ENCODE results near the gene ATP13A3. TPM values are rescaled to one million over a fixed set of nuclear protein-coding genes. Genes with fewer than 3 reads are reported as not detected.

Gene ATP13A3
- total and polyA plus RNA-seq, 4 donors = 38.2 to 149 (median 97.2) TPM

- no peak overlapping the region for H3K4me3 ChIP-seq (ENCODE audit: low read depth, low read length)
Measured at GRCh38 chr3:194390835-194391234, 96.0 kb downstream of the ATP13A3 start.

GRCh38 chr3:194389269-194389668, 97.5 kb downstream of the ATP13A3 start:
- Histone ChIP-seq H3K36me3 (ENCODE audit: control insufficient read depth, insufficient read depth, low read length) (no peaks in the 10 kb centered on the region), H3K9me3 (ENCODE audit: control insufficient read depth, insufficient read depth, low read length) (peaks cover 5% of the 10 kb centered on the region)
- 83% methylated on average over 7 of the region's 8 CpGs for WGBS (ENCODE audit: insufficient coverage)

More at GRCh38 chr3:194390835-194391234, 96.0 kb downstream of the ATP13A3 start:
- peaks cover 4% of the 10 kb centered on the region for H3K4me1 ChIP-seq (ENCODE audit: control insufficient read depth, insufficient read depth, low read length)
- no peaks in the 10 kb centered on the region for H3K36me3 ChIP-seq (ENCODE audit: control insufficient read depth, insufficient read depth, low read length)
- peaks cover 5% of the 10 kb centered on the region for H3K9me3 ChIP-seq (ENCODE audit: control insufficient read depth, insufficient read depth, low read length)
- H3K27ac ChIP-seq (ENCODE audit: low read depth, low read length) = no peak overlapping the region
- H3K27me3 ChIP-seq (ENCODE audit: control insufficient read depth, insufficient read depth, low read length) = peaks cover 6% of the 10 kb centered on the region
- no peak for DNase-seq (ENCODE audit: low read depth in 4 of 6, low spot score in 6 of 6)

GRCh38 chr3:194387926-194388418, 98.8 kb downstream of the ATP13A3 start:
- Histone ChIP-seq H3K27ac (ENCODE audit: low read depth, low read length) (no peak overlapping the region), H3K9me3 (ENCODE audit: control insufficient read depth, insufficient read depth, low read length) (peaks cover 5% of the 10 kb centered on the region), H3K4me3 (ENCODE audit: low read depth, low read length) (no peak overlapping the region), H3K36me3 (ENCODE audit: control insufficient read depth, insufficient read depth, low read length) (no peaks in the 10 kb centered on the region), H3K27me3 (ENCODE audit: control insufficient read depth, insufficient read depth, low read length) (no peaks in the 10 kb centered on the region), H3K4me1 (ENCODE audit: control insufficient read depth, insufficient read depth, low read length) (peaks cover under 1% of the 10 kb centered on the region)
- WGBS (ENCODE audit: insufficient coverage) = 94% methylated on average over 2 of the region's 8 CpGs
- no peak for DNase-seq (ENCODE audit: low read depth in 4 of 6, low spot score in 6 of 6)

More at GRCh38 chr3:194389269-194389668, 97.5 kb downstream of the ATP13A3 start:
- Histone ChIP-seq H3K4me1 (ENCODE audit: control insufficient read depth, insufficient read depth, low read length) (no peaks in the 10 kb centered on the region), H3K4me3 (ENCODE audit: low read depth, low read length) (no peak overlapping the region), H3K27me3 (ENCODE audit: control insufficient read depth, insufficient read depth, low read length) (no peaks in the 10 kb centered on the region), H3K27ac (ENCODE audit: low read depth, low read length) (no peak overlapping the region)
- DNase-seq (ENCODE audit: low read depth in 4 of 6, low spot score in 6 of 6) = no peak

DNA sequence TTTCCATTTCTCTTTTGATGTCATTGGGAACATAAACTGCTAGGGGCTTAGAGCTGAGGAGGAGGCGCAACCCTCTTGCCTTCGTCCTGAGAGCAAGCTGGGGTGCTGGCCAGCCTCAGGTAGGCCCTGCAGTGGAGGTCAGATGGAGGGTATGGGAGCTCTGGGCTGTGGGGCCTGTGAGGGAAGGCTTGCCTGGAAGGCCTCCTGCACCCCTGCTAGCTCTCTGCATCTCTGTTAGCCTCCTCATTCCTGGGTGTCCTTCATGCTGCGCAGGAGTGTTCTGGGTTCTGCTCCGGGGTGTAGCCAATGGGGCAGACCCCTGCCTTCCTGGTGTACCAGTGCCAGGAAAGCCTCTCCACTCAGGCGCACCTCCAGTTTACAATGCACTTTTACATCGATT, 99.5 kb downstream of the ATP13A3 start:
- DNase-seq (ENCODE audit: low read depth in 4 of 6, low spot score in 6 of 6) = no peak
- H3K36me3 ChIP-seq (ENCODE audit: control insufficient read depth, insufficient read depth, low read length) = no peaks in the 10 kb centered on the region
- H3K27me3 ChIP-seq (ENCODE audit: control insufficient read depth, insufficient read depth, low read length) = no peaks in the 10 kb centered on the region
- H3K4me3 ChIP-seq (ENCODE audit: low read depth, low read length) = no peak overlapping the region
- H3K9me3 ChIP-seq (ENCODE audit: control insufficient read depth, insufficient read depth, low read length) = peaks cover 5% of the 10 kb centered on the region
- WGBS (ENCODE audit: insufficient coverage) = 97% methylated on average over 6 of the region's 6 CpGs
- no peak overlapping the region for H3K27ac ChIP-seq (ENCODE audit: low read depth, low read length)
- H3K4me1 ChIP-seq (ENCODE audit: control insufficient read depth, insufficient read depth, low read length) = peaks cover 7% of the 10 kb centered on the region

DNA sequence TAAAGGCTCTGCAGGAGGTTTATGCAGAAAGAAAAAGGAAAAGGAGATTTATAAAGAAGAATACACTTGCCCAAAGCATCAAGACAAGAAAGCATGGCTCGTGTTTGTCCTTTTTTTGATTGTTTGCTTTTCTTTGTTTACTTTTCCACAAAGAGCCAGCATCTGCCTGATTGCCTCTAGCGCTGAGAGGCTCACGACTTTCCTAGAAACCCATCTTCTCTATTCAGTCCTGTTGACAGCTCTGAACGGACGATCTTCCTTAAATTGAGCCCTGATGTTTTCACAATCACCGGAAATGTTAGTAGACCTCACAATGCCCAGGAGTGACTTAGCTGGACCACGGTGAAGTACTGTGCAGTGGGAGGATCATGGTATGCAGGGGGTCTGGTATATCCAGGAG, 100.2 kb downstream of the ATP13A3 start:
- Histone ChIP-seq H3K4me3 (ENCODE audit: low read depth, low read length) (no peak overlapping the region), H3K4me1 (ENCODE audit: control insufficient read depth, insufficient read depth, low read length) (peaks cover 10% of the 10 kb centered on the region), H3K27ac (ENCODE audit: low read depth, low read length) (no peak overlapping the region), H3K36me3 (ENCODE audit: control insufficient read depth, insufficient read depth, low read length) (no peaks in the 10 kb centered on the region), H3K9me3 (ENCODE audit: control insufficient read depth, insufficient read depth, low read length) (peaks cover 5% of the 10 kb centered on the region), H3K27me3 (ENCODE audit: control insufficient read depth, insufficient read depth, low read length) (no peaks in the 10 kb centered on the region)
- no peak for DNase-seq (ENCODE audit: low read depth in 4 of 6, low spot score in 6 of 6)
- 48% methylated on average over 2 of the region's 7 CpGs for WGBS (ENCODE audit: insufficient coverage)

- 86% methylated on average over 13 of the region's 15 CpGs for WGBS (ENCODE audit: insufficient coverage)
- peaks cover 16% of the 10 kb centered on the region for H3K4me1 ChIP-seq (ENCODE audit: control insufficient read depth, insufficient read depth, low read length)
- H3K27me3 ChIP-seq (ENCODE audit: control insufficient read depth, insufficient read depth, low read length) = no peaks in the 10 kb centered on the region
- no peak overlapping the region for H3K27ac ChIP-seq (ENCODE audit: low read depth, low read length)
- H3K4me3 ChIP-seq (ENCODE audit: low read depth, low read length) = no peak overlapping the region
- DNase-seq (ENCODE audit: low read depth in 4 of 6, low spot score in 6 of 6) = no peak
- H3K9me3 ChIP-seq (ENCODE audit: control insufficient read depth, insufficient read depth, low read length) = peaks cover 5% of the 10 kb centered on the region
- no peaks in the 10 kb centered on the region for H3K36me3 ChIP-seq (ENCODE audit: control insufficient read depth, insufficient read depth, low read length)
Measured at GRCh38 chr3:194386066-194386465, 100.7 kb downstream of the ATP13A3 start.

GRCh38 chr3:194384569-194385001, 102.2 kb downstream of the ATP13A3 start:
- Histone ChIP-seq H3K27ac (ENCODE audit: low read depth, low read length) (no peak overlapping the region), H3K9me3 (ENCODE audit: control insufficient read depth, insufficient read depth, low read length) (peaks cover 2% of the 10 kb centered on the region), H3K27me3 (ENCODE audit: control insufficient read depth, insufficient read depth, low read length) (no peaks in the 10 kb centered on the region), H3K4me1 (ENCODE audit: control insufficient read depth, insufficient read depth, low read length) (peaks cover 19% of the 10 kb centered on the region), H3K4me3 (ENCODE audit: low read depth, low read length) (no peak overlapping the region), H3K36me3 (ENCODE audit: control insufficient read depth, insufficient read depth, low read length) (no peaks in the 10 kb centered on the region)
- DNase-seq (ENCODE audit: low read depth in 4 of 6, low spot score in 6 of 6) = no peak
- 94% methylated on average over 9 of the region's 12 CpGs for WGBS (ENCODE audit: insufficient coverage)

DNA sequence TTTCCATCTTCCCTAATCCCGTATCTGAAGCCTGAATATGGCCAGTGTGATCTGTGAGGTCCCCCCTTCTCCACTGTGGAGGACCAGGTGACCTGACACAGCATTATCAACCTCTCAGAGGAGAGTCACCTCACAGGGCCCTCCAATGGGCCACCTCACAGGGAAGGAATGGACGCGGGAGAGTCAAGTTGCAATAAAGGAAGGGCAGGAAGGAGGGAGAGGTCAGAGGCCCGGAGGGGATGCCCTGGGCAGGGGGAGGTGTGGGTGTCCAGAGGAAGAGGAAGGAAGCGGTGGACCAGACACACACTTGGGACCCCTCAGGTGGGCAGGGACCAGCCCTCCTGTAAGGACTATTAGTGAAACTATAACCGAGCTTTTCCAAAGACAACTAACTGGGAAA, 102.6 kb downstream of the ATP13A3 start:
- no peak overlapping the region for H3K4me3 ChIP-seq (ENCODE audit: low read depth, low read length)

GRCh38 chr3:194383276-194383940, 103.4 kb downstream of the ATP13A3 start:
- Histone ChIP-seq H3K36me3 (ENCODE audit: control insufficient read depth, insufficient read depth, low read length) (no peaks in the 10 kb centered on the region), H3K4me3 (ENCODE audit: low read depth, low read length) (no peak overlapping the region), H3K9me3 (ENCODE audit: control insufficient read depth, insufficient read depth, low read length) (no peaks in the 10 kb centered on the region), H3K27me3 (ENCODE audit: control insufficient read depth, insufficient read depth, low read length) (no peaks in the 10 kb centered on the region), H3K4me1 (ENCODE audit: control insufficient read depth, insufficient read depth, low read length) (peaks cover 19% of the 10 kb centered on the region), H3K27ac (ENCODE audit: low read depth, low read length) (no peak overlapping the region)
- DNase-seq (ENCODE audit: low read depth in 4 of 6, low spot score in 6 of 6) = no peak
- 85% methylated on average over 12 of the region's 14 CpGs for WGBS (ENCODE audit: insufficient coverage)

More for the DNA sequence above, 102.6 kb downstream of the ATP13A3 start:
- Histone ChIP-seq H3K9me3 (ENCODE audit: control insufficient read depth, insufficient read depth, low read length) (peaks cover under 1% of the 10 kb centered on the region), H3K27me3 (ENCODE audit: control insufficient read depth, insufficient read depth, low read length) (no peaks in the 10 kb centered on the region), H3K36me3 (ENCODE audit: control insufficient read depth, insufficient read depth, low read length) (no peaks in the 10 kb centered on the region), H3K27ac (ENCODE audit: low read depth, low read length) (no peak overlapping the region), H3K4me1 (ENCODE audit: control insufficient read depth, insufficient read depth, low read length) (peaks cover 19% of the 10 kb centered on the region)
- DNase-seq (ENCODE audit: low read depth in 4 of 6, low spot score in 6 of 6) = no peak
- 69% methylated on average over 5 of the region's 6 CpGs for WGBS (ENCODE audit: insufficient coverage)

DNA sequence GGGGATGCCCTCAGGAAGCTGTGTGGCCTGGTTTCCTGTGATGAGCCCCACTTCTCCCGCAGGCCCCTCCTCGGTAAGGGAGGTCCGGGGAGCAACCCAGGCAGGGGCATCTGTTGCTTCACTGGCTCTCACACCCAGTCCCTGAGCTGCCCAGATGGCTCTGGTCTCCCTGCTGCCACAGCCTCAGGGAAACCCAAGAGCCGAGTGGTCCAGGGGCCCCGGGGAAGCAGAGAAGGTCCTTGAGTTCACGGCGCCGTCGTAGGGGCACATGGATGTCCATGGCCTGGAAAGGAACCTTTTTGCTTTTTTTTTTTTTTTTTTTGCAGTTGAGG, 103.9 kb downstream of the ATP13A3 start:
- no peak overlapping the region for H3K27ac ChIP-seq (ENCODE audit: low read depth, low read length)
- H3K9me3 ChIP-seq (ENCODE audit: control insufficient read depth, insufficient read depth, low read length) = no peaks in the 10 kb centered on the region
- H3K36me3 ChIP-seq (ENCODE audit: control insufficient read depth, insufficient read depth, low read length) = no peaks in the 10 kb centered on the region
- peaks cover 19% of the 10 kb centered on the region for H3K4me1 ChIP-seq (ENCODE audit: control insufficient read depth, insufficient read depth, low read length)
- 80% methylated on average over 9 of the region's 9 CpGs for WGBS (ENCODE audit: insufficient coverage)
- DNase-seq (ENCODE audit: low read depth in 4 of 6, low spot score in 6 of 6) = no peak
- no peaks in the 10 kb centered on the region for H3K27me3 ChIP-seq (ENCODE audit: control insufficient read depth, insufficient read depth, low read length)
- no peak overlapping the region for H3K4me3 ChIP-seq (ENCODE audit: low read depth, low read length)
